Effector CD8-positive, alpha-beta T cell (primary cell): ENCODE data around the gene FGF13.

Source experiments
- DNase-seq: peaks from one replicate; lab custom pipeline; 2025; lab: John Stamatoyannopoulos, UW
- total RNA-seq, 4 experiments: gene quantifications; one replicate each; lab custom pipeline; 2026; lab: John Stamatoyannopoulos, UW

Gene FGF13
- 0 to 0.54 (median 0.09) reads per million in 4 experiments for total RNA-seq

DNA sequence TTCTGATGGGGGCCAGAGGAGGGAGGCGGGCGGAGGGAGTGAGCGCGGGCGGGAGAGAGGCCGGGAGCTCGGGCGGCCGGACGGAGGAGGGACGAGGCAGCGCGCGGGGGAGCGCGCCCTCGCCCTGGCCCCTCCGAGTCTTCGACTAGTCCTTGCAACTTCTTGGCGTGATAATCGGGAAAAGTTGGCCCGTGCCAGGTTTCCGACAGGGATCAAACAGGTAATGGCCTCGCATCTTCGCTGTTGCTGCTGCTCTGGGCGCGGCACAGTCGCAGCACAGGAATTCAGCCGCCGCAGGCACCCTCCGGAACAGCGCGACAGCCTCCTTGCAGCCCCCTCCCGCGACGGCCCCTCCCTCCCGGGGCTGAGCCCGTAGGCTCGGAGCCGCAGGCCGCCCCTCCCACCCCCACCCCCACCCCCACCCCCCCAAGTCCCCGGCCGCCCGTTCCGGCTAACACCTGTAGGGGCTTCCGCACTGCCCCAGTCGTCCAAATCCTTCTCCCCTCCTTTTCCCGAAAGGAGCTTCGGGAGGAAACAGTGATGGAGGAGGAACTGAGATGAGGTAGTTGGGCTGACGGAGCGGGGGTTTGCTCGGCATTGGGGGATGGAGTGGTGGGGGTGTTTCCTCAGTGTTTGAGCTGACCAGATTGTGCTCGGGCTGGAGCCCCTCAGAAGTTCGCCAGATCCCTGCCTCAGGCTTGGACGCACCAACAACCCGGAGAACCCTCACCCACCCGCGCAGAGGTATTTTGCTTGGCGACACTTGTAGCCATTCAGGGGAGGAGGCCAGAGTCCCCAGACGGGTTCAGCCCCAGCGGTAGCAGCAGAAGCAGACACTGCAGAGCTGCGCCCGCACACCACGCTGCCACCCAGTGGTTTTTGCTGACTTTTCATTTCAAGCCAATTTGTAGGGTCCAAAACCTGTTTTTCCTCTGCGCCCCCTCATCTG is at the start of gene FGF13:
Gene FGF13 (minus strand): TSS at position 319 of the 949 bp plus-strand sequence. CDS start 714 bp downstream, outside the sequence.
- no peak for DNase-seq

DNA sequence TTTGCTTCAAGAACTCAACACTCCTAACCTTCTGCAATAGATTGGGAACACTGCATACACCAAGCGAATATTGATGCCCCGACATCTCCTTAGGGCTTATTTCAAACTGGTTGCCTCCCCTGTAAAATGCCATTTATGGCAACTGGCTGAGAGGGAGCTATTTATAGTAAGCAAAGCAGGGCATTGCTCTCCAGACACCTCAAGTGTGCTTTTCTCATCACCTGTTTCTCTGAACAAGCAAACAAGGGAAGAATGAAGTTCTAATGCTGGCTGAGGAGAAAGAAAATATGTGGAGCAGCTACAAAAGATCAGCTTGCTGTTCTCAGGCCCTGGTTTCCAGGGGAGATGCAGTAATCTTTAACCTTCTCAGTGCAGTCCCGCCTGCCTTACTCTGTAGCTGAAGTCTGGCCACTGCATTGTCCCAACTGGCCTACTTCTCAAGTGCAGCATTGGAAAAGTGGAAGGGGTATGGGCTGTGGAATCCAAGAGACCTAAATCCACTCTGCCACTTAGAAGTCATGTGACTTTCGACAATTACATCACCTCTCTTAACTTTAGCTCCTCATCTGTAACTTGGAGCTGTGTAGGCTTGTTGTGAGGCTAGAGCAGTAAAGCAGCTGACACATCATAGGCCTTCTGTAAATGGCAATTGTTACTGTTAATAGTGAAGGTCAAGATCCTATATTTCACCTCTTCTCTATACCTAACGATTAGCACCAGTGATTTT is 47.9 kb upstream of the FGF13 start:
- DNase-seq: no peak

DNA sequence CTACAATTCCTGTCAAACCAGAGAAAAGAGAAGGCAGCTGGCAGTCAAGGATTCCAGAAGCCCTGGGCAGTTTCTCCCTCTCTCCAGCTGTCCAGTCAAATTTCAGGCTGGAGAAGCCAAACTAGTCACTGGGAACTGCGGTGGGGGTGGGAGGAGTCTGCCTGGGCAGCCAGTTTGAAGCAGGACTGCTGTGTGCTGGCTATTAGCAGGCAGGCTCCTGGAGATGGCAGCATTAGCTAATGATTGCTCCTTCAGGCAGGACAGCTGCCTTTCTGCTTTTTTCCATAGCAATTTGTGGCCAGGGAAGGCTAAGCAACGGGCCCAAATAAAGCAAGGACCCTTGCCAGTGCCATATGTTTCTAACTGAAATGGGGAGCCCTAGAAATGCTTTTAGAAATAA is 44.7 kb upstream of the FGF13 start:
- DNase-seq: no peak

DNA sequence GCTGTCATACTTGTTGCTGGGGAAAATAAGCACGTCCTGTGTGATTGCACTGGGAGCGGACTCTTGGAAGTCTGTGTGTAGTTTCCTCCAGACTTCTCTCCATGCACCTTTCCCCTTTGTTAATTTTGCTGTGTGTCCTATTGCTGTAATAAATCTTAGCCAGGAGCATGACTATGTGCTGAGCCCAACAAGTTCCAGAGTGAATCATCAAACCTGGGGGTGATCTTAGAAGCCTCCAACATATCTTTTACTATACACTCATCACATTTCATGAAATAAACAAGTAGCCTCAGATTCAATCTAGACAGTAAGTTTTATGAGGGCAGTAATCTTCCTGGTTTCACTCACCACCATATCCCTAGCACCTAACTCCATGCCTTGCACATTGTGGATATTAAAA is 43.3 kb upstream of the FGF13 start:
- DNase-seq: no peak

DNA sequence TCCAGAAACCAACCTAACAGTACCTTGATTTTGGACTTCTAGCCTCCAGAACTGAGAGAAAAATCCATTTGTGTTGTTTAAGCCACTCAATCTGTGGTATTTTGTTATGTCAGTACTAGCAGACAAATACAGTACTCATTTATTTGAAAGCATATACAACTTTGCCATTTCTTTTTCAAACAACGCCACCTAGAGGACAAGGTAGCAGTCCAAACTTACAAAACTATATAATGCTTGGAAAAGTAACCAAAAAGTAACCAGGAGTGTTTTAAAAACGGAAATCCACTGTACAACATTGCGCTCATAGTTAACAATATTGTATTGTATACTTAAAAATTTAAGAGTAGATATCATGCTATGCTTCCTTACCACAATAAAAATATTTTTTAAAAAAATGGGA is 37.0 kb upstream of the FGF13 start:
- no peak for DNase-seq

DNA sequence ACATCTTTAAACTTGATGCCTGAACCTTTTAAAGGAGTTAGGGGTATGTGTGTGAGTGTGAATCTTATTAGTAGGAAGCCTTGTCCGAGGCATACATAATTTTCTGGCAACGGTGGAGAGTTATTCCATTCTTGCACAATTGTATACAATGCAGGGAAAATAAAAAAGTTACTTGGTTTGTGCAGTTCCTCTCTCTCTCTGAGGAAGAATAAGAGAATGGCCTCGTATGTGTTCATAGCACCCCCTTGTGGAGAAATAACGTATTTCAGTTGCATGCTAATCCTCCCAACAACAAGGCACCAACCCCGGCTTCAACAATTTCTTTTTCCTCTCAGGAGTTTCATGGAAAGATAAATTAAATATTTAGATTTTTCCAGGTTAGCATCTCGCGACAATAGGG is 33.7 kb upstream of the FGF13 start:
- DNase-seq: no peak

DNA sequence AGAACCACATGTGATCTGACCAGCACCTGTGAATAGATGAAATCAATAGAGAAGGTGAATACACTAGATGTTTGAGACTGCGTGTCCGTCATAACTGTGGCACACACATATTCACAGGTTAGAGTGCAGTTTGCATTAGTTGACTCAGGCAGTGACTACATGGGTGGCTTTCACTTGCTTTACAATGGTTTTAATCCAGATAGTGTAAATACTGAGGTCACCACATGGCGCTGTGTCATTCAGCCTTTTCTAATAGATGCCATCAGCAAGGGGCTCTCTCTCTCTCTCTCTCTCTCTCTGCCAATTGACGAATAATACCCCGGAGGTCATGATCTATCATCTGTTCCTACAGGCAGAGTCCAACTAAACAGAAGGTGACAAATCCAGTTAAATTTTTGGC is 30.7 kb upstream of the FGF13 start:
- DNase-seq: no peak

DNA sequence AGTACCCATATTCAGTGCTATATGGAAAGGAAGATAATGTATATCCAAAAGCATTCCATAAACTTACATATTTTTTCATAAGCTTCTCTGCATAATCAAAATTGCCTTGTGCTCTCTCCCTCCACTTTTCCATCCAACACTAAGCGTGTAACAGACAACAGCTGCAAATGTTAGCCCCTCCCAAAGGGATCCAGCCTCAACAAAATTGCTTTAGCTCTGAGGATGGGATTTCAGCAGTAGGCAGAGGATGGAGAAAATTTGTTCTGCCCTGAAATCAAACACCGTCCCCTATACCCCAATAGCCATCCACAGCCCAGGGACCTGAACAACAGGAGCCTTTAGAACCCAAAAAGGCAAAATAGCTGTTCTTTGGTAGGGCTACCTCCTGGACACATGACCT is 28.8 kb upstream of the FGF13 start:
- DNase-seq: no peak

DNA sequence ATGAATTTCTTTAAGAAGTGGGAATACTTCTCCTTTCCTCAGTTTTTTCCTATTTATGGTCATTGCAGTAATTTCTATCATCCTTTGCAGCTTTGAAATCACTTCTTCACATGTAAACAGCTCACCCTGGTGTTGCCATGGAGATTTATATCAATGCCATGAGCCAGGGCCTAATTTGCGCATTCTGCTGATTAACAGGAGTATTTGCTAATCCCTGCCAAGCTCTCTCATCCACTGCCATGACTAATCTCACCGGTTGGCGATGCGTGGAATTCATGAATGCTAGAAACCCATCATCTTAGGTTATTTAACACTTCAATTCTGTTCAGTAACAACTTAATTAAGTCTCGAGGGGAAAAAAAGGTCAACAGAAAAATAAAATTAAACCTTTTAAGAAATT is 11.8 kb upstream of the FGF13 start:
- DNase-seq: no peak

DNA sequence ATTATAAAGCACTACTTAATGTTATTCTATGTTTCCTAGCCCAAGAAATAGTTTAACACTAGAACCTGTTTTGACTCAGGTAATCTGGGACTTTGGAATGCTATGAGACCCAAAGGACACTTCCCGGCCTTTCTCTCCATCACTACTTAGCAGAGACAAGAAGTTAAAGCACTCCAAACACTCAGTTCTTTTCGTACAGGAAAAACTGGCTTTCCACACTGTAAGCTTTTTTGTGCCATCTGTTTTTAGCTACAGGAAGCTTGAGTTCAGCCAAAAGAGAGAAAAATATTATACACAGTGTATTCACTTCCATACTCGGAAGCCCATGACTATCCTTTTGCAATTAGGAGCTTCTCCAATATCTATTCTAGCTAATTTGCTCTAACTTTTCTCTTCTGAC is 7.9 kb upstream of the FGF13 start:
- DNase-seq: no peak

DNA sequence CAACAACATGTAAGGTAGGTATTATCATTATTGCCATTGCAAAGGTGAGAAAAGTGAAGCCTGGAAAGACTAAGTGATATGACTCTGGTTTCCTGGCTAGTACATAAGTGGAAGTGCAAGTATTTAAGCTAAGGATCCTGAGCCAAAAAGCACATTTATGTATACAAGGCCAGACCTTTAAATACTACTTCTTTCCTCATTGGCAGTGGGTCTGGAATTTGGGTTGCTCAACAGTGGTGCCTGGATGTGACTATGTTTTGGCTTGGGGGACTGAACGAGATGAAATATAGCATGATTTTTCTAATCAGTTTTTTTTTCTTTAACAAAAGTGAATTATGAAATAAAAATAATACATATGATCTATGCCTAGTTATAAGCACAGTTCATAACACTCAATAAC is 7.4 kb upstream of the FGF13 start:
- no peak for DNase-seq

DNA sequence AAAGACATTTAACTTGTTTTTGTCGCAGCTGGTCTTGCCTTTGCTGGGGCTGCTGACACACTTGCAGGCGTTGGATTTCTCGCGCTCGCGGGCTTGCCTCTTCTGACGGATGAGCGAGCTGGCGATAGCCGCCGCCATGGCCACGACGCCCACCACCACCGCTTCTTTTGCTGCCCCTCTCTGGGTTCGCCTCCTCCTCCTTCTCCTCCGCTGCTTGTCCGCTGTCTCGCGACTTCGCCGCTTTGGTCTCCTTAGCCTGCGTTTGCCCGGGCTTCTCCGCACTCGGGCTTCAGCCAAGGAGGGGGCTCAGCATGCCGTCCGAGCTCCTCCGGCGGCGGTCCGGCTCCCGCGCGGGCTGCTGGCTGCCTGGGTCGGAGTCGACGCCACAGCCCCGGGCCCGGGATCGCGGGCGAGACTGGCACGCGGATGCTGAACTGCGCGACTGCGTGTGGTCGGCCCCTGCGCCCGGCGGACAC is 613 bp downstream of the FGF13 start:
- DNase-seq: no peak

DNA sequence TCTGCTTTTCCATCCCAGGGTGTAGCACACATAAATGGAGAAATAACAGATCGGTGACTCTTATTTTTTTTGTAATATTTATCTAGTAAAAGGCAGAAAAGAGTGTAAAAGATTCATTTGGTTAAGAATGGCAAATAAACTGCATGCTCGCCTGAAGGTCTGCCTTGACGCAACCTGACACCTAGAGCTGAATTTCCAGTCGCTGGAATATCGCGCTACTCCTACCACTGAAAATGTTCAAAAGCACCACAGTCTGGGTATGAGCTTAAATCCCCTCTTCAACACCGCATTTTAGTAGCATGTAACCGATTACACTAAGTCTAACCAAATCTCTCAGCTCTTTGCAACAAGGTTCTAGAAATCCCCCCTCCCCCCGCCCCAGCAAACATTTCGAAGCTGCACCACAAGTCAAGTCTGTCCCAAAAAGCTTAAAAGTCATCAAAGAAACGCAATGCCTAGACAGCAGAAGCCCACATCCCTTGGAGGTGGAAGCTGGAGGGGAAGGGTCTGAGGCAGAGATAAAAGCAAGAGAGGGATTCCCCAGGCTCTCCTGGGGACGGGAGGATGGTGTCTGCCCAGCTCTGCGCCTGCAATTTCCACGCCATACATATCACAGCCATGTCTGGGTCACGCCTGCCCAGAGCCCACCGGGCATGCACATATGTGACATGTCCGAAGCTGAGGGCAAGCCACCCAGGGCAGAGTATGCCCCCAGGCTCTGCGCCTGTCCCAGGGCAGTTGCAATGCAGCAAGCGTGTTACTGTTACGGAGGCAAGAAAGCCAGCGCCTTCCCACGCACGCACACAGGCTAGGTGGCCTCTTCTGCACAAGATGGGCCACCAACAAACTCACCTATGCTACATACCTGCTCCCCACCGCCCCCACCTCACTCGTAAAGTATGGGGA is 1.4 kb downstream of the FGF13 start:
- DNase-seq: no peak

DNA sequence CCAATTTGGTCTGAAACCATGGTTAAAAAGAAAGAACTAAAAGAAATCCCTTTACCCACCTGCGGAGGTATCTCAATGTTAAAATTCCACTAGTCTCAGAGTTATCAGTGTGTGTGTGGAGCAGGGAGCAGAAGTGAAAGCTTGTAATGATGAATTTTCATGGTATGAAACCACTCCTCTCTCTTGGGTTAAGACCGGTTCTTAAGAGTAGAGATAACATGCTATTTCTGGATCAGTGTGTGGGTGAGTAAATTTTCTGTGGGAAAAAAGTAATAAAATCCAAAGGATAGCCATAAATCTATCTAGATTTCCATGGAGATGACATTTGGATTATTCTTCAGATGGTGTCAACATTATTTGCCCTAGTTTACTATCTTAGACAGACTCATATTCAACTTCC is 3.2 kb downstream of the FGF13 start:
- no peak for DNase-seq

DNA sequence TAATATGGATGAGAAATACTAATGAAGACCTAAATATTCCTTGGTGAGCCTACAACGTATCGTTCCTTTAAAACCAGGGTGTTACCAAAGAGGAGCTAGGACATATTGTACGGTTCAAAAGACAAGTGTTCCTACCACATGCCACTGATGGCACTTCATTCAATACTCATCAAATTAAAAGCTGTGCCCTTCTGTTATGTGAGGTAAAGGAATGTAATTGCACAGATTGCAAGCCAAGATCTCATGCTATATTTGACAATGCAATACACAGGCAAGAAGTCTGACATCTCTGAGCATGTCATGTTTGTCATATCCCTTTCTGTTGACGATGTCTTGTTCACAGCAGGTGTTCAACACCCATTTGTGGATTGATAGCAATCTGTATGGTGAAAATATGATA is 6.9 kb downstream of the FGF13 start:
- DNase-seq: no peak

DNA sequence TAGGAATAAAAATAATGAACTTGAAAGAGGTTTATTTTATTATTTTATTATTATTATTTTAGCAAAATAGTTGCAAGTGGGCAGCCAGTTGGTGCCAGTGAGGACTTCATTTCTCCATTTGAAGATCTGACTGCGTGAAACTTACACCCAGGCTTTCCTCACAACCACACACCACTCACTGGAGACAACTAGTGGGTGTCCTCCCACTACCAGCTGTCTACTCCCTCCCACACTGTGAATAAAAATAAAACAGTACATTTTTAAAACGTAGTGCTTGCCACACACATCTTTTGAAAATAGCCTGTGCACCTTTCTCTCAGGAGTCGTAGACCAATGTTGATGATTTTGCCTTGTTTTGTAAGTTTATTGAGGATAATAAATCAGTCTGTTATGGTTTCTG is 7.4 kb downstream of the FGF13 start:
- DNase-seq: no peak

DNA sequence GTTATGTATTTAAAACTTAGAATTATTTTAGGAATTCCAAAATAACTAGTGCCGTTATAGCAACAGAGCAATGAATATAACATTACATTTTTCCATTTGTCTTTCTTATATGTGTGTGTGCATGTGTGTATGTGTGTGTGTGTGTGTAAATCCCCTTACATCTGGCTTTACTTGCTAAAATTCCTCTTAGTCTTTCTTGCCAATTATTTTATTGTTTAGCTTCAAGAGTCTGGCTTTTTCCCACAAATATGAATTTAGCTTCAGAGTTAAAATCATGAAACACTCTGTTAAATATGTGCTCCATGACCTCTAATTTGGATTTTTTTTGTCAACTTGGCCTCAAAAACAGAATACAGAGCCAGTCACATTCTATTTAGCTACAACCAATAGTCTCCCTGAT is 18.9 kb downstream of the FGF13 start:
- no peak for DNase-seq

DNA sequence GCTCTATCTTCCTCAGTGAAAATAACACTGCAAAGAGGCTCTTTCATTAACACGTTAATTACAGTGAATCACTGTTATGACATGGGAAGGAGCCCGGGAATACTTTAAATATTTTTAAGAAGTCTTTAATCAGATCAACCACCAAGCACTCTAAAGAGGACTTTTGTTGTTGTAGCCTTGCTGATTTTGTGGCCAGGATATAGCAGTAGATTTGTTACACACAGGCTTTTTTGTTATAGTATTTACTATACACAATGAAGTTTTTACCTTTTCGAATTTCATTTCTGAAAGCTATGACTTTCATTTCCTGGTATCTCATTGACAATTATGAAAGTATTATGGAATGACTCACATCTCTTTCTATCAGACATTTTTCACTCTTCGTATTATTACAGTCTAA is 20.3 kb downstream of the FGF13 start:
- no peak for DNase-seq

DNA sequence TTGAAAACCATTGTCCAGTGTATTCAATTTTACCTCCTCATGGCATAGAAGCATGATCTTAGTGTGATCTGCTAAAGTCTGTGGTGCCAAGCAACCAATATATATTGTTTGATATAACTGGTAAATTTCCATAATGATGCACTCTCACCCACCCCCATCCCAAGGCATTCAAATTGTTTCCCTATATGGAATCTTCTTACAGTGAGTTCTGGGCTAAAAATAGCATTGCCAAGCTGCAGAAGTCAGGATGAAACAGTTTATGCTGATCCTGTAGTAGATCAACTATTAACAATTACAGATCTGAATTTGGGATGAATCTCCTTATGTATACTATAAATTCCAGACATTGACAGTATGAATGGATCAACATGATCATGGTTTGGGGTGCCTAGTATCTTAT is 20.9 kb downstream of the FGF13 start:
- no peak for DNase-seq

DNA sequence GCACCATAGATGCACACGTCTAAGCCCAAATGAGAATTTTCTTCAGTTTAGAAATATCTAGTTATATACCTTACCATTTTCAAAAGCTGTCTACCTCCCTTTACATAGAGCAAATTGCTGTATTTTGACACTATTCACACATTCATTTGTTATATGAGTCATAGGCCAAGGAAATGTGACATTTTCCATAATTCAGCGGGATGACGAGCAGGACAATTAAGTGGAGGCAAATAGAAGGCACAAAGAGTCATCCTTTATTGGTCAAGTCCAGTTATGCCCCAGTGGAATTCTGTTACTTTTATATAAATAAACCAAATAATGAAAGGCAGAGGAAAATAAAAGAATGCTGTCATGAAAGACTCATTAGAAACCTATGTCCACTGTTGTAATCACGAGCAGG is 27.9 kb downstream of the FGF13 start:
- no peak for DNase-seq

DNA sequence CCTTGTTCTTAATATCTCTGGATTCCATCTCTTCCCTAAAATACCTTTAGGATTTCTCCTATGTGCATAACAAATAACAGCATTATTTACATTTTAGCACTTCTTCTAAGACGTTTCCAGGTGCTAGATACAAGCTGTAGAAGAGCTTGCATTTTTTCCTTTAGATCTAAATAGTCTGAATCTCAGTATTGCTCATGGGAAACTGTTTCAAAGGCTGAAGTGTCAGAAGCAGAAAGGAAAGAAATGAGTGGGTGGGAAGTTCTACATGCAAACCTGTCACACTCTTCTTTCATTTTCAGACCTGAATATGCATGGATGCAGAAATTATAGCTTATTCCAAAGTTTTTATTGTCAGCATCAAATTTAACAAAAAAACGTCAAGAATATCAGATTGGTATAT is 41.8 kb downstream of the FGF13 start:
- no peak for DNase-seq

DNA sequence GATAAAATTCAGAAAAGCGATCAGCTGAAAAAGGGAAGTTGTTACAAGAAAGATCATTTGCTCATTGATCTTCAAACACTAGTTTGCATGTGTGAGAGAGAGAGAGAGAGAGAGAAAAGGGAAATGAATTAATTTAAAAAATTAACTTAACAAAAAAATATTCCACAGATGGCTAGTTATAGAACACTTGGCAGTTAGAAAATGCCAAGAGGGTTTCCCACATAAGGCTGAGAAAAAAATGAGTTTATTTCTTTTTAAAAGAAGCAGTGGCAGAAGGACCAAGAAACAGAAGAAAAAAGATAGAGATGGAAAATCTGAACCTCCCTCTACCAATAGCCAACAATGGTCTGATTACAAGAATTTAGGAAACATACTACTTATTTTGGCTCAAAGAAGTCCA is 47.1 kb downstream of the FGF13 start:
- no peak for DNase-seq
